ENCODE results near the gene PRKAG1. TPM values are rescaled to one million over a fixed set of nuclear protein-coding genes. Genes with fewer than 3 reads are reported as not detected.

The PRKAG1 gene
- total RNA-seq, 1 experiment from 2014 or later: 34.2 TPM

DNA sequence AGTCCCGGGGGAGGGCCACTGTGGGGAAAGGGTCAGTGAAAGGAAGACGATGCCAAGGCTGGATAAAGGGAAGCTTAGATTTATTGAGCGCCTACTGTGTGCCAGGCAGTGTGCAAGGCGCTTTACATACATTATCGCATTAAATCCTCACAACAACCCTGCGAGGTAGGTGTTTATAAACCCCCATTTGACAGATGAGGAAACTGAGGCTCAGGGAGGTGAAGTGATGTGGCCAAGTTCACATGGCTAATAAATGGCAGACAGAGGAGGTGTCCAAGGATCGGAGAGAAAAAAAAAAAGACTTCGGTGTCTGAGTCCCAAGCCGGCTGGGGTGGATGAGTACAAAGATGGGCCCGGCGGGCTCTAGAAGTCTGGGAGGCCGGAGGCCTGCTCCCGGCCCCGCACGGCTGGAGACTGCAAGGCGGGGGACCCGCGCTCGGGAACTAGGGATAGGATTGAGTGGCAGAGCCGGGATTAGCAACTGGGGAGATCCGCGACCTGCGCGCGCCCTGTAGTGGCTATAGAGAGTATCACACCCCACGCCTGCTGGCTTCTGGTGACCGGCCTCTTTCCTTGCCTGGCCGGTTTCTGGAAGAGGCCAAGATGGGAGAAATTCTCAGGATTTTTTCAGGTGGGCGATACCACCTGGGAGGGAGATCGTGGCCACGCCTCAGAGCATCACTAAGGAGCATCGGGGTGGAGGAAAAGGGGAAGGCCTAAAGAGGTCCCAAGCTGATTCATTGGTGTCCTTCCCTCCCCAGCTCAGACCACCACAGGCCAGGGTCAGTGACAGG lies 23.3 kb downstream of the PRKAG1 start:
- peak; percentile 80 for DNase-seq
- no TSS peak for BruUV-seq (replicated peaks)
- intact Hi-C loops (cut with micrococcal nuclease; ENCODE audit: unreplicated experiment): loop anchor here (5.0 kb wide), 1 partner anchor 143 kb away; the partner anchor contains the start of gene DDX23

DNA sequence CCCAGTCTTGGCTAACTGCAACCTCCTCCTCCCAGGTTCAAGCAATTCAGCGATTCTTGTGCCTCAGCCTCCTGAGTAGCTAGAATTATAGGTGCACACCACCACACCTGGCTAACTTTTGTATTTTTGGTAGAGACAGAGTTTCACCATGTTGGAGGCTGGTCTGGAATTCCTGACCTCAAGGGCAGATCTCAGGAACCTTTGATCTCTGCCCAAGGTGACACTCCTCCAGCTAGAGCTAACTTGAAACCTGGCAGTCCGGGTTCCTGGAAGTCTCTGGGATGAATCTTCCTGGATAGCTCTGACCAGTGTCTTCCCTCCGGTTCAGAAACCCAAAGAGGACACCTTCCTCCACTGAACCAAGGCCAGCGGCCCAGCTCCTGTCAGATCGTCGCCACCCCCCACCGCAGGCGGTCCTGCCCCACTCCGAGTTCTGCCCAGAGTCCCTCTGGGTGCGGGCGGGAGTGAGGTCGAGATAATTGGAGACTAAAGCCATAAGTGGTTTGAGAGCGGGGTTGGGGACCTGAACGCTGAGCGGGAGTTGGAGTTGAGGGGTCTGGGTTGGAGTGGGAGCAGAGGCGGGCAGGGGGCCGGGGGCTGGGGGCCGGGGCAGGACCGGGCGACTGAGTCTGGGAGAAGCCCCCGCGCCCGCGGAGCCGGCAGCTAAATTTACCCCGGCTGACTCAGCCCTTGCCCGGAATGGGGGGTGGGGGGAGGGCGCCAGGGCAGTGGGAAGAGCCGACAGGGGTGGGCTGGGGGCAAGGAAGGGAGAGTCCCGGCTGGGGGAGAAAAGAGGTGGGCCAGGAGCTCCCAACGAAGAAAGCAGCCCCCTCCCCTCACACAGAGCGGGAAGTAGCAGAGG lies 24.1 kb downstream of the PRKAG1 start:
- peaks cover 11% of the 10 kb centered on the region for H3K4me1 Mint-ChIP-seq (ENCODE audit: low read depth, unreplicated experiment)
- CTCF ChIA-PET: interaction anchor here (1.9 kb wide), 1 partner anchor 11 kb away, joined by 5 read pairs; no protein-coding TSS in a partner anchor
- no TSS peak for BruUV-seq (replicated peaks)
- no peaks in the 10 kb centered on the region for H3K9me3 Mint-ChIP-seq (ENCODE audit: low read depth, unreplicated experiment)
- H3K27ac Mint-ChIP-seq (ENCODE audit: unreplicated experiment): no peak overlapping the region
- peaks cover 2% of the 10 kb centered on the region for H3K36me3 Mint-ChIP-seq (ENCODE audit: insufficient read depth, unreplicated experiment)
- intact Hi-C loops (cut with micrococcal nuclease; ENCODE audit: unreplicated experiment): loop anchor here (5.0 kb wide), 1 partner anchor 142 kb away; the partner anchor contains the start of gene DDX23
- H3K4me3 Mint-ChIP-seq (ENCODE audit: low read depth, unreplicated experiment): peak overlapping the region; percentile 64
- DNase-seq: no peak
- H3K27me3 Mint-ChIP-seq (ENCODE audit: unreplicated experiment): peaks cover 52% of the 10 kb centered on the region
- TF ChIP-seq, protein P1, sequence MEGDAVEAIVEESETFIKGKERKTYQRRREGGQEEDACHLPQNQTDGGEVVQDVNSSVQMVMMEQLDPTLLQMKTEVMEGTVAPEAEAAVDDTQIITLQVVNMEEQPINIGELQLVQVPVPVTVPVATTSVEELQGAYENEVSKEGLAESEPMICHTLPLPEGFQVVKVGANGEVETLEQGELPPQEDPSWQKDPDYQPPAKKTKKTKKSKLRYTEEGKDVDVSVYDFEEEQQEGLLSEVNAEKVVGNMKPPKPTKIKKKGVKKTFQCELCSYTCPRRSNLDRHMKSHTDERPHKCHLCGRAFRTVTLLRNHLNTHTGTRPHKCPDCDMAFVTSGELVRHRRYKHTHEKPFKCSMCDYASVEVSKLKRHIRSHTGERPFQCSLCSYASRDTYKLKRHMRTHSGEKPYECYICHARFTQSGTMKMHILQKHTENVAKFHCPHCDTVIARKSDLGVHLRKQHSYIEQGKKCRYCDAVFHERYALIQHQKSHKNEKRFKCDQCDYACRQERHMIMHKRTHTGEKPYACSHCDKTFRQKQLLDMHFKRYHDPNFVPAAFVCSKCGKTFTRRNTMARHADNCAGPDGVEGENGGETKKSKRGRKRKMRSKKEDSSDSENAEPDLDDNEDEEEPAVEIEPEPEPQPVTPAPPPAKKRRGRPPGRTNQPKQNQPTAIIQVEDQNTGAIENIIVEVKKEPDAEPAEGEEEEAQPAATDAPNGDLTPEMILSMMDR (IDR thresholded peaks at IDR 0.05; ENCODE audit: unreplicated experiment): no peak

More for the DNA sequence above, 23.3 kb downstream of the PRKAG1 start:
- Mint-ChIP-seq H3K4me3 (ENCODE audit: low read depth, unreplicated experiment) (peak overlapping the region; percentile 64), H3K27me3 (ENCODE audit: unreplicated experiment) (peaks cover 44% of the 10 kb centered on the region), H3K4me1 (ENCODE audit: low read depth, unreplicated experiment) (peaks cover 17% of the 10 kb centered on the region), H3K27ac (ENCODE audit: unreplicated experiment) (no peak overlapping the region), H3K9me3 (ENCODE audit: low read depth, unreplicated experiment) (no peaks in the 10 kb centered on the region), H3K36me3 (ENCODE audit: insufficient read depth, unreplicated experiment) (peaks cover 5% of the 10 kb centered on the region)
- CTCF ChIA-PET: no interaction called here
- TF ChIP-seq, protein P1 (IDR thresholded peaks at IDR 0.05; ENCODE audit: unreplicated experiment): no peak

DNA sequence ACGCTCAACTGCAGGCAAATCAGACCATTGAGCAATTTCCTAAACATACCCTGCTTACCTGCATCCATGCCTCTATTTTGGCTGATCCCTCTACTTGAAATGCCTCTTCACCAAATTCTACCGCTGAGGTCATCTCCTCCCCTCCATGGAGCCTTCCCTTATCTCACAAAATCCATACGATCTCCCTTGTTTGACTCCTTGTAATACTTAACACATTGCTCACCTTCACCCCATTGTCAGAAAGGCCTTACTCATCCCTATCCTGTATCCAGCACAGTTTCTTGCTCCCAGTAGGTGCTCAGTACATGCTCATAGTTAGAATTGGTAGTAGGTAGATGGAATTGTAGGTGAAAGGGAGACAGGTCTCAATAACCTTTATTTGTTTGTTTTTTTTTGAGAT lies 24.8 kb downstream of the PRKAG1 start:
- peaks cover 9% of the 10 kb centered on the region for H3K4me1 Mint-ChIP-seq (ENCODE audit: low read depth, unreplicated experiment)
- BruUV-seq (replicated peaks): no TSS peak
- no peaks in the 10 kb centered on the region for H3K36me3 Mint-ChIP-seq (ENCODE audit: insufficient read depth, unreplicated experiment)
- H3K27me3 Mint-ChIP-seq (ENCODE audit: unreplicated experiment): peaks cover 59% of the 10 kb centered on the region
- no peak for DNase-seq
- no peak overlapping the region for H3K4me3 Mint-ChIP-seq (ENCODE audit: low read depth, unreplicated experiment)
- H3K27ac Mint-ChIP-seq (ENCODE audit: unreplicated experiment): no peak overlapping the region
- intact Hi-C loops (cut with micrococcal nuclease; ENCODE audit: unreplicated experiment): no loop called here
- CTCF ChIA-PET: interaction anchor here (1.9 kb wide), 1 partner anchor 11 kb away, joined by 5 read pairs; no protein-coding TSS in a partner anchor
- TF ChIP-seq, protein P1 (IDR thresholded peaks at IDR 0.05; ENCODE audit: unreplicated experiment): no peak
- no peaks in the 10 kb centered on the region for H3K9me3 Mint-ChIP-seq (ENCODE audit: low read depth, unreplicated experiment)

DNA sequence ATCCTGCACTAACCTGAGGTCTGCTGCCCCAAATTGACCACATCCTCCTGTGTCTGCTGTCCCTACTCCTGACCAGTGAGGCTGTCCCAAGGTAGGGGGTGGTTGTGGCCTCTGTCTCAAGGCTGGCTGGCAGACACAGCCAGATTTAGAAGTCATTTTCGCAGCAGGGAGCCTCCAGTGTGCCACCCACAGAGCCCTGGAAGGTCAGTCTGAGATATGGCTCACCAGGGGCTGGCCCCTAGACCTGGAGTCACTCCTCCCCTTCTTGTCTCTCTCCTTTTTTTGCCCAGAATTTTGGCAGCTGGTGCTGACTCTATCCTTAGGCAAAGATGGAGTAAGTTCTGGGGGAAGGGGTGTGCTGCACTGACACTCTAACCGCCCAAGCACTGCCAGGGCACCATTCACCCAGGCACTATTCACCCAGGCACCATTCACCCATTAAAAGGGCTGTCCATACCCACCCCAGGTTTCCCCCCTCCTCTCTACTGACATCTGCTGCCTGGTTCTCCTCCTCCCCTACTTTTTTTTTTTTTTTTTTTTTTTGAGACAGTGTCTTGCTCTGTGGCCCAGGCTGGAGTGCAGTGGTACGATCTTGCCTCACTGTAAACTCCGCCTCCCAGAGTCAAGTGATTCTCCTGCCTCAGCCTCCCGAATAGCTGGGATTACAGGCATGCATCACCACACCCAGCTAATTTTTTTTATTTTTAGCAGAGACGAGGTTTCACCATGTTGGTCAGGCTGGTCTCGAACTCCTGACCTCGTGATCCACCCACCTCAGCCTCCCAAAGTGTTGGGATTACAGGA lies 27.1 kb downstream of the PRKAG1 start:
- TF ChIP-seq, protein P1 (IDR thresholded peaks at IDR 0.05; ENCODE audit: unreplicated experiment): no peak
- no peaks in the 10 kb centered on the region for H3K36me3 Mint-ChIP-seq (ENCODE audit: insufficient read depth, unreplicated experiment)
- no peak overlapping the region for H3K27ac Mint-ChIP-seq (ENCODE audit: unreplicated experiment)
- DNase-seq: no peak
- CTCF ChIA-PET: no interaction called here
- intact Hi-C loops (cut with micrococcal nuclease; ENCODE audit: unreplicated experiment): no loop called here
- no TSS peak for BruUV-seq (replicated peaks)
- no peak overlapping the region for H3K4me3 Mint-ChIP-seq (ENCODE audit: low read depth, unreplicated experiment)
- H3K4me1 Mint-ChIP-seq (ENCODE audit: low read depth, unreplicated experiment): peaks cover 9% of the 10 kb centered on the region
- H3K27me3 Mint-ChIP-seq (ENCODE audit: unreplicated experiment): peaks cover 78% of the 10 kb centered on the region
- H3K9me3 Mint-ChIP-seq (ENCODE audit: low read depth, unreplicated experiment): no peaks in the 10 kb centered on the region

All from Calu3 (cell line).